Smooth muscle cell (in vitro differentiated cells): ENCODE measurements around the gene LANCL2. TPM values are rescaled to one million over a fixed set of nuclear protein-coding genes. Genes with fewer than 3 reads are reported as not detected.

Source experiments
- DNase-seq: peaks from one replicate; lab custom pipeline; 2025; ENCODE audit not compliant: unreplicated experiment; lab: John Stamatoyannopoulos, UW
- H2AFZ ChIP-seq: fragments of 200-600 bp; sonication (generic); 2 replicates; pipeline ENCODE4 v1.6.0; 2016; ENCODE audit warnings: antibody characterized with exemption, low read depth, mild to moderate bottlenecking
- H3F3A ChIP-seq: fragments of 200-600 bp; sonication (generic); 2 replicates; pipeline ENCODE4 v1.6.0; 2017; ENCODE audit warnings: antibody characterized with exemption, low read depth
- H3K27ac ChIP-seq: fragments of 200-600 bp; sonication (generic); 2 replicates; pipeline ENCODE4 v1.5.1; 2016; ENCODE audit warnings: low read depth, mild to moderate bottlenecking
- H3K27me3 ChIP-seq: fragments of 200-600 bp; sonication (generic); 2 replicates; pipeline ENCODE4 v1.6.1; 2016; ENCODE audit warnings: low read depth, mild to moderate bottlenecking
- H3K36me3 ChIP-seq: fragments of 200-600 bp; sonication (generic); 2 replicates; pipeline ENCODE4 v1.5.1; 2016; ENCODE audit warnings: low read depth
- H3K4me1 ChIP-seq: fragments of 200-600 bp; sonication (generic); 2 replicates; pipeline ENCODE4 v1.5.1; 2016; ENCODE audit warnings: low read depth
- H3K4me2 ChIP-seq: fragments of 200-600 bp; sonication (generic); 2 replicates; pipeline ENCODE4 v1.6.0; 2016; ENCODE audit warnings: mild to moderate bottlenecking
- H3K4me3 ChIP-seq: fragments of 200-600 bp; sonication (generic); 2 replicates; pipeline ENCODE4 v1.5.1; 2016; ENCODE audit warnings: mild to moderate bottlenecking
- H3K79me2 ChIP-seq: fragments of 200-600 bp; sonication (generic); 2 replicates; pipeline ENCODE4 v1.6.0; 2016; ENCODE audit warnings: low read depth, mild to moderate bottlenecking
- H3K9ac ChIP-seq: fragments of 200-600 bp; sonication (generic); 2 replicates; pipeline ENCODE4 v1.6.0; 2016; ENCODE audit warnings: low read depth
- H3K9me3 ChIP-seq: fragments of 200-600 bp; sonication (generic); replicated peaks from 2 replicates; pipeline ENCODE4 v1.5.1; 2016; ENCODE audit warnings: low read depth
- H4K20me1 ChIP-seq: fragments of 200-600 bp; sonication (generic); 2 replicates; pipeline ENCODE4 v1.6.0; 2016; ENCODE audit warnings: low read depth
- CTCF ChIP-seq: fragments of 200-600 bp; sonication (generic); IDR thresholded peaks from 2 replicates; pipeline ENCODE4 v1.5.1; 2017; ENCODE audit warnings: borderline replicate concordance, mild to moderate bottlenecking, antibody characterized with exemption; ENCODE audit not compliant: insufficient read depth, poor library complexity, severe bottlenecking
- WGBS: methylation state at CpG from one replicate; pipeline ENCODE4 v1.1.7; 2016; ENCODE audit warnings: low lambda C conversion rate; 5-methylcytosine and 5-hydroxymethylcytosine counted together
- polyA plus RNA-seq: library from polyadenylated mRNA; unstranded; fragments of >200 nt; fragmentation: Nextera tagmentation; extraction: Ambion mirVana; gene quantifications from 2 replicates; pipeline ENCODE4 v1.2.1, GENCODE V29; 2016
- total RNA-seq: library from RNA; depleted of rRNA; stranded (reverse); fragments of >200 nt; gene quantifications from 2 replicates; pipeline ENCODE4 v1.2.3, GENCODE V29; 2014

The LANCL2 gene
- total and polyA plus RNA-seq, 2 experiments from 2014 or later, result 9.4 to 15.6 TPM

GRCh38 chr7:55343860-55344606, 21.1 kb upstream of the LANCL2 start:
- no peak overlapping the region for H3K4me3 ChIP-seq
- no peak for TF ChIP-seq CTCF
- H3K4me1 ChIP-seq, result peaks cover 3% of the 10 kb centered on the region
- no peaks in the 10 kb centered on the region for H4K20me1 ChIP-seq
- no peaks in the 10 kb centered on the region for H3K79me2 ChIP-seq
- no peaks in the 10 kb centered on the region for H3K9me3 ChIP-seq
- 91% methylated on average over 47 of the region's 47 CpGs for WGBS
- no peak overlapping the region for H3K4me2 ChIP-seq
- H2AFZ ChIP-seq, result no peak overlapping the region
- no peak overlapping the region for H3K27ac ChIP-seq
- H3K9ac ChIP-seq, result no peak overlapping the region
- H3K36me3 ChIP-seq, result no peaks in the 10 kb centered on the region
- DNase-seq, result no peak
- no peaks in the 10 kb centered on the region for H3F3A ChIP-seq
- H3K27me3 ChIP-seq, result no peaks in the 10 kb centered on the region

DNA sequence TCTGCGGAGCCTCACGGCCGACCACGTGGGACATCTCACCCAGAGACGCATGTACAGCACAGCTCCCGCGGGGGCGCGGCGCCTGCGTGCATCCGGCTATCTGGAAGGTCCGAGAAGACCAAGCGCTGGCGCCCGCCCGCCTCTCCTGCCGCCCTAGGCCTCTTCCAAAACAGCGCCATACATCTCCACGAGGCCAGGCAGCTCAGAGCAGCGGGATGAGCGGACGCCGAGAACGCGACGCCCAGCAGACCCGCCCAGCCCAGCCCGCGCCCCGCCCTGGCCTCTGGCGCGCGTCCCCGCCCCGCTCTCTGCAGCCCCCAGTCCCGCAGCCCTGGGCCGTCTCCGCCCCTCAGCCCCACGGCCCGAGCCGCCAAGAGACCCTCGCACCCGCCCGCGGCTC, 20.3 kb upstream of the LANCL2 start:
- Histone ChIP-seq H3K79me2 (no peaks in the 10 kb centered on the region), H4K20me1 (no peaks in the 10 kb centered on the region), H3K4me3 (no peak overlapping the region), H3K4me2 (no peak overlapping the region), H3K4me1 (peaks cover 10% of the 10 kb centered on the region), H3K27me3 (no peaks in the 10 kb centered on the region), H3K9me3 (no peaks in the 10 kb centered on the region), H3K9ac (no peak overlapping the region), H3F3A (no peaks in the 10 kb centered on the region), H3K36me3 (no peaks in the 10 kb centered on the region), H2AFZ (no peak overlapping the region), H3K27ac (no peak overlapping the region)
- DNase-seq, result no peak
- no peak for TF ChIP-seq CTCF
- 96% methylated on average over 19 of the region's 46 CpGs for WGBS

- Histone ChIP-seq H3K4me1 (peaks cover 10% of the 10 kb centered on the region), H3K27ac (no peak overlapping the region), H3K4me2 (no peak overlapping the region), H3K9me3 (no peaks in the 10 kb centered on the region), H3K4me3 (no peak overlapping the region), H2AFZ (no peak overlapping the region), H3K9ac (no peak overlapping the region), H3K36me3 (no peaks in the 10 kb centered on the region), H4K20me1 (no peaks in the 10 kb centered on the region), H3F3A (no peaks in the 10 kb centered on the region), H3K79me2 (no peaks in the 10 kb centered on the region), H3K27me3 (no peaks in the 10 kb centered on the region)
- no peak for DNase-seq
- 95% methylated on average over 21 of the region's 22 CpGs for WGBS
- no peak for TF ChIP-seq CTCF
These were observed 19.8 kb upstream of the LANCL2 start for GRCh38 chr7:55345292-55345691.

DNA sequence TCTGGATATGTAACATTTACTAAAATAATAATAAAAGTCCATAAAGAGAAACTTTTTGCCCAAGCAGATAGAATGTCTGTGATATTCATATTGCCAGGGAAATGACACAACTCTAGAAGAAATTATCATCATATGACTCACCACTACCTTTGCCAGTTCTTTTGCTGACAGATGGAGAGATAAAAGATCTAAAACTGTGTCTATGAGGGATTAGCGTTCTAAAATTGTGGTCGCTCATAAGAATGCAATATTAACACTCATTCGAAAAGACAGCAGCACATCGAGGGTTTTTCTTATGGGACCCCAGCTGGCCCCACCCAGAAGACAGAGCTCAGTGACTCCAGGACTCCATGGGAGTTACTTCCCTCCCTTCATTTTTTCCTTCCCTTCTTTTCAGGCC, 16.6 kb upstream of the LANCL2 start:
- no peak overlapping the region for H2AFZ ChIP-seq
- H3K4me3 ChIP-seq, result no peak overlapping the region
- 68% methylated on average over 4 of the region's 4 CpGs for WGBS
- H3F3A ChIP-seq, result no peaks in the 10 kb centered on the region
- H3K27ac ChIP-seq, result no peak overlapping the region
- peak overlapping the region; percentile 30 for H3K4me2 ChIP-seq
- H3K9ac ChIP-seq, result no peak overlapping the region
- TF ChIP-seq CTCF, result no peak
- no peaks in the 10 kb centered on the region for H3K79me2 ChIP-seq
- H3K27me3 ChIP-seq, result no peaks in the 10 kb centered on the region
- no peaks in the 10 kb centered on the region for H3K9me3 ChIP-seq
- H3K36me3 ChIP-seq, result no peaks in the 10 kb centered on the region
- DNase-seq, result no peak
- H4K20me1 ChIP-seq, result no peaks in the 10 kb centered on the region
- peaks cover 10% of the 10 kb centered on the region for H3K4me1 ChIP-seq
